Tibial nerve (tissue), 3 donors: ENCODE measurements around the gene MBTD1.

ENCODE experiments used
- POLR2A ChIP-seq, 2 donors: fragments of 450-650 bp; IDR thresholded peaks; one replicate each; pipeline ENCODE4 v1.6.1; 2017; ENCODE audit warnings: antibody characterized with exemption in 2 of 2, mild to moderate bottlenecking in 2 of 2, moderate library complexity in 2 of 2
- TF ChIP-seq, protein P1 (sequence below), 5 experiments: fragments of 200-600 bp in 3 of 5; fragments of 450-650 bp in 2 of 5; sonication (generic) in 3 of 5; IDR thresholded peaks; one replicate each; pipeline ENCODE4 v1.5.1; 2016 to 2019; ENCODE audit warnings: antibody characterized with exemption in 5 of 5, mild to moderate bottlenecking in 3 of 5, moderate library complexity in 2 of 5

DNA sequence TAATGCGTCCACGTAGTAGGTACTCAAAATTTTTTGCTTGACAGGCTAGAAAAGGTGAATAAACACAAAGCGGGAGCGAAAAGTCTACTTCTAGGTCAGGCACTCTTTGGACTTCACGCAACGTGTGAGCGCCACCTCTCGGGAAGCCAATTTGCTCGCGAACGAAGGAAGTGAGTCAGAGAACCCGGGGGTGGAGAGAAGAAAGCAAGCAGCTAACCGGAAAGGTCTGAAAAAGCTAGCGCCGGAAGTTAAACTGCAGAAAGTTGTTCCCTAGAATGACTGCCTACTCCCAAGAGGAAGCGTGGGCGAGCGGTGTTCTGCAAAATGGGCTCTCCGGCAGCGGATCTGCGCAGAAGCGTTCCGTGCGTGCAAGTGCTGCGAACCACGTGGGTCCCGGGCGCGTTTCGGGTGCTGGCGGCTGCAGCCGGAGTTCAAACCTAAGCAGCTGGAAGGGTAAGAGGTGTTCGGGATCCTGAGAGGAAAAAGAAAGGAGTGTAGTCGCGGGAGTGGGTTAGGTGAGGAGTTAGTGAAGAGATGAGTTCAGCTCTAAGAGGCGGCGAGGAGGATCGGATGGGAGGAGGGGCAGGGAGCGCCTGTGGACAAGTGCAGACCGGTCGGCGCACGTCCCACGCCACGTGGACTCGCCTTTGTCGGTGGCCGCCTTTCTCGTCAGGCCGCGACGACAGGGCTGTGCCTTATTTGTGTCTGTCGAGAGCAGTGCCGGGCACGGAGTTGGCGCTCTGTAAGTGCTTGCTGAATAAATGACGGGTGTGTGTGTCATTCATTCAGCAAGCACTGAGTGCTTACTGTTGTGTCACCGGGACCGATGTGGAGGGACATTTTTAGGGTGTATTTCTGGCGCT is 106.4 kb downstream of the MBTD1 start, which contains the start of gene NME1:
- TF ChIP-seq, protein P1, sequence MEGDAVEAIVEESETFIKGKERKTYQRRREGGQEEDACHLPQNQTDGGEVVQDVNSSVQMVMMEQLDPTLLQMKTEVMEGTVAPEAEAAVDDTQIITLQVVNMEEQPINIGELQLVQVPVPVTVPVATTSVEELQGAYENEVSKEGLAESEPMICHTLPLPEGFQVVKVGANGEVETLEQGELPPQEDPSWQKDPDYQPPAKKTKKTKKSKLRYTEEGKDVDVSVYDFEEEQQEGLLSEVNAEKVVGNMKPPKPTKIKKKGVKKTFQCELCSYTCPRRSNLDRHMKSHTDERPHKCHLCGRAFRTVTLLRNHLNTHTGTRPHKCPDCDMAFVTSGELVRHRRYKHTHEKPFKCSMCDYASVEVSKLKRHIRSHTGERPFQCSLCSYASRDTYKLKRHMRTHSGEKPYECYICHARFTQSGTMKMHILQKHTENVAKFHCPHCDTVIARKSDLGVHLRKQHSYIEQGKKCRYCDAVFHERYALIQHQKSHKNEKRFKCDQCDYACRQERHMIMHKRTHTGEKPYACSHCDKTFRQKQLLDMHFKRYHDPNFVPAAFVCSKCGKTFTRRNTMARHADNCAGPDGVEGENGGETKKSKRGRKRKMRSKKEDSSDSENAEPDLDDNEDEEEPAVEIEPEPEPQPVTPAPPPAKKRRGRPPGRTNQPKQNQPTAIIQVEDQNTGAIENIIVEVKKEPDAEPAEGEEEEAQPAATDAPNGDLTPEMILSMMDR (IDR thresholded peaks at IDR 0.05) = peak; percentile 73 to 90 (median 78)
- TF ChIP-seq POLR2A (IDR thresholded peaks at IDR 0.05) = peak; percentile 22 to 40
